PFSK-1 (cell line): ENCODE measurements around the gene MYO16.

Source experiments
- FOXP2 ChIP-seq: optimal IDR thresholded peaks from 2 replicates; pipeline ENCODE3; 2011; ENCODE audit warnings: borderline replicate concordance, control low read depth, inconsistent platforms; ENCODE audit not compliant: insufficient read depth; ENCODE audit errors: extremely low read length, extremely low read depth
- POLR2AphosphoS5 ChIP-seq: IDR thresholded peaks from 2 replicates; pipeline ENCODE4 v1.6.1; 2012; ENCODE audit warnings: low read depth, mild to moderate bottlenecking, control low read depth, low read length, moderate library complexity
- SIN3A ChIP-seq: IDR thresholded peaks from 2 replicates; pipeline ENCODE4 v1.6.1; 2012; ENCODE audit warnings: mild to moderate bottlenecking, low read length, moderate library complexity, borderline replicate concordance; ENCODE audit not compliant: insufficient read depth
- TAF1 ChIP-seq: IDR thresholded peaks from 2 replicates; pipeline ENCODE4 v1.6.1; 2012; ENCODE audit warnings: low read length, control low read depth, borderline replicate concordance; ENCODE audit not compliant: insufficient read depth
- TF ChIP-seq, protein P1 (sequence below), 2 experiments: IDR thresholded peaks; 2 replicates each; pipeline versions ENCODE4 v1.6.1 to v1.8.0; 2011 to 2012; ENCODE audit warnings: low read depth in 2 of 2, low read length in 2 of 2, control low read depth in 1 of 2, inconsistent platforms in 1 of 2, mild to moderate bottlenecking in 1 of 2, moderate library complexity in 1 of 2; ENCODE audit not compliant: insufficient read depth in 1 of 2

The MYO16 gene

GRCh38 chr13:109154146-109154545 lies 524.7 kb downstream of the MYO16 start:
- TF ChIP-seq SIN3A: no peak
- no peak for TF ChIP-seq FOXP2
- TF ChIP-seq, protein P1, sequence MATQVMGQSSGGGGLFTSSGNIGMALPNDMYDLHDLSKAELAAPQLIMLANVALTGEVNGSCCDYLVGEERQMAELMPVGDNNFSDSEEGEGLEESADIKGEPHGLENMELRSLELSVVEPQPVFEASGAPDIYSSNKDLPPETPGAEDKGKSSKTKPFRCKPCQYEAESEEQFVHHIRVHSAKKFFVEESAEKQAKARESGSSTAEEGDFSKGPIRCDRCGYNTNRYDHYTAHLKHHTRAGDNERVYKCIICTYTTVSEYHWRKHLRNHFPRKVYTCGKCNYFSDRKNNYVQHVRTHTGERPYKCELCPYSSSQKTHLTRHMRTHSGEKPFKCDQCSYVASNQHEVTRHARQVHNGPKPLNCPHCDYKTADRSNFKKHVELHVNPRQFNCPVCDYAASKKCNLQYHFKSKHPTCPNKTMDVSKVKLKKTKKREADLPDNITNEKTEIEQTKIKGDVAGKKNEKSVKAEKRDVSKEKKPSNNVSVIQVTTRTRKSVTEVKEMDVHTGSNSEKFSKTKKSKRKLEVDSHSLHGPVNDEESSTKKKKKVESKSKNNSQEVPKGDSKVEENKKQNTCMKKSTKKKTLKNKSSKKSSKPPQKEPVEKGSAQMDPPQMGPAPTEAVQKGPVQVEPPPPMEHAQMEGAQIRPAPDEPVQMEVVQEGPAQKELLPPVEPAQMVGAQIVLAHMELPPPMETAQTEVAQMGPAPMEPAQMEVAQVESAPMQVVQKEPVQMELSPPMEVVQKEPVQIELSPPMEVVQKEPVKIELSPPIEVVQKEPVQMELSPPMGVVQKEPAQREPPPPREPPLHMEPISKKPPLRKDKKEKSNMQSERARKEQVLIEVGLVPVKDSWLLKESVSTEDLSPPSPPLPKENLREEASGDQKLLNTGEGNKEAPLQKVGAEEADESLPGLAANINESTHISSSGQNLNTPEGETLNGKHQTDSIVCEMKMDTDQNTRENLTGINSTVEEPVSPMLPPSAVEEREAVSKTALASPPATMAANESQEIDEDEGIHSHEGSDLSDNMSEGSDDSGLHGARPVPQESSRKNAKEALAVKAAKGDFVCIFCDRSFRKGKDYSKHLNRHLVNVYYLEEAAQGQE (IDR thresholded peaks at IDR 0.05; ENCODE audit: insufficient read depth in 1 of 2, low read depth in 2 of 2, low read length in 2 of 2): no peak
- TF ChIP-seq TAF1: no peak
- TF ChIP-seq POLR2AphosphoS5: no peak

DNA sequence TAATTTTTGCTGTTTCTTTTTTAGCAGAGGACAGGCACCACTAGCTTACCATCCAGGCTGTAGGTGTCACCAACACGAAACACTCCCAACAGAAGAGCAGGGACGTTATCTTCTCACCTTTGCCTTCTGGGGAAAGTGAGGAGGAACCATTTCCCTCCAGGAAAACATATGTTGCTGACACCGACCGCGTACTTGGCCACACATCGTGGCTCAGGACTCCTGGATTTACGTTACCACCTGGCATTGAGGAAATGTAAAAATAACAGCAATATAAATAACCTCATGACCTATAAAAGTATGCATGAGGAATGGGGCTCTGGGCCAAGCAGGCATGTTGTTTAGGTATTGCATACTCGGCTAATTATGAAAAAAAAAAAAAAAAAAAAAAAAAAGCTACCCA lies 525.1 kb downstream of the MYO16 start:
- no peak for TF ChIP-seq FOXP2
- no peak for TF ChIP-seq POLR2AphosphoS5
- TF ChIP-seq, protein P1 (IDR thresholded peaks at IDR 0.05; ENCODE audit: insufficient read depth in 1 of 2, low read depth in 2 of 2, low read length in 2 of 2): no peak
- no peak for TF ChIP-seq SIN3A
- no peak for TF ChIP-seq TAF1

DNA sequence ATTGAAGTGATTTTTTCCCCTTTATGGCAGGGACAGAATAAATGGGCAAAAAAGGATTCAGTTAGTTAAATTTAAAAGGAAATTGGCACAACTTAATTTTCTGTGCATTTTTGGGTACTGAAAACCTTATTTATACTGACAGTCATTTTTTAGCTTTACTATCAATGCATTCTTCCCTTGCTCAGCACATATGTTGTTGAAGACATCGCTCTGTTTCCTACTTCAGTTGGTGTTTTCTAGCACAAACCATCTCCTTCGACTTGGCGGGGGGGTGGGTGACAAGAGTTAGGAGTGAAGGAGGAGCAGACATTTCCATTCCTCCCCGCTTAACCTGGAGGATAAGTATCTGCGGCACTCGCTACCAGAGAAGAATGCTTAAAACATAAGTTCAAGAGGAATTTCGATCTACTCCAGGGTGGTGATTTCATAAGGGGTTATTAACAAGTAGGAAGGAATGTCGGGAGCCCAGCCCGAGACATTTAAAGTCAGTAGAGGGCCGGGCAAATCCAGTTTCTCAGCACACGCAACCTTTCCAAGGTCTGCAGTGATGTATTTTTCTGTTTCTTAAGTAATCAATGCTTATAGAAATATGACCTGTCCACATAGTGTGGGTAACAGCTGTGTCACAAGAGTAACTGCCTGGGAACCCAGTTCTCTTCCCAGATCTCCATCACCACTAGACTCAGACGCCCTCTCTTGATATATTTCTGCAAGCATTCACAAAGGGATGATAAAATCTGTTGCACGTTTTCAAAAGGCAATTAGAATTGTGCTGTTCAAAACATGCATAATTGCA lies 525.8 kb downstream of the MYO16 start:
- TF ChIP-seq FOXP2 (no peak), SIN3A (no peak), TAF1 (no peak), POLR2AphosphoS5 (no peak)
- TF ChIP-seq, protein P1 (IDR thresholded peaks at IDR 0.05; ENCODE audit: insufficient read depth in 1 of 2, low read depth in 2 of 2, low read length in 2 of 2): no peak

GRCh38 chr13:109156181-109156935 lies 526.9 kb downstream of the MYO16 start:
- TF ChIP-seq SIN3A: no peak
- TF ChIP-seq POLR2AphosphoS5: no peak

- TF ChIP-seq, protein P1 (IDR thresholded peaks at IDR 0.05; ENCODE audit: insufficient read depth in 1 of 2, low read depth in 2 of 2, low read length in 2 of 2): no peak
- TF ChIP-seq SIN3A (no peak), TAF1 (no peak), POLR2AphosphoS5 (no peak), FOXP2 (no peak)
Observed at GRCh38 chr13:109157275-109157674, 527.9 kb downstream of the MYO16 start.
